Testis (tissue), 3 donors: Measurements from ENCODE around the gene DTL. TPM values are rescaled to one million over a fixed set of nuclear protein-coding genes. Genes with fewer than 3 reads are reported as not detected.

ENCODE experiments used
- DNase-seq: peaks from one replicate; pipeline ENCODE4 v3.0.0-alpha.2; 2019
- H3K27ac ChIP-seq, 2 donors: fragments of 200-600 bp; sonication (generic); one replicate each; pipeline ENCODE4 v1.5.1; 2019
- H3K27me3 ChIP-seq: fragments of 200-600 bp; sonication (generic); one replicate; pipeline ENCODE4 v1.5.1; 2019
- H3K36me3 ChIP-seq: fragments of 200-600 bp; sonication (generic); one replicate; pipeline ENCODE4 v1.5.1; 2017; ENCODE audit warnings: low read depth; ENCODE audit errors: missing control alignments
- H3K4me1 ChIP-seq: fragments of 200-600 bp; sonication (generic); one replicate; pipeline ENCODE4 v1.5.1; 2019
- H3K4me3 ChIP-seq, 2 donors: fragments of 200-600 bp; sonication (generic); one replicate each; pipeline ENCODE4 v1.5.1; 2017 to 2019
- H3K9me3 ChIP-seq: fragments of 200-600 bp; sonication (generic); one replicate; pipeline ENCODE4 v1.5.1; 2017
- CTCF ChIP-seq, 3 experiments: fragments of 450-650 bp in 2 of 3; fragments of 200-600 bp in 1 of 3; sonication (generic) in 1 of 3; IDR thresholded peaks; one replicate each; pipeline ENCODE4 v1.5.1; 2016 to 2019; ENCODE audit warnings: antibody characterized with exemption in 3 of 3, mild to moderate bottlenecking in 2 of 3, moderate library complexity in 1 of 3
- POLR2A ChIP-seq: fragments of 450-650 bp; IDR thresholded peaks from one replicate; pipeline ENCODE4 v1.6.1; 2017; ENCODE audit warnings: antibody characterized with exemption, mild to moderate bottlenecking, moderate library complexity
- WGBS, 2 donors: methylation state at CpG; one replicate each; pipeline ENCODE4 v1.1.5; 2018; 5-methylcytosine and 5-hydroxymethylcytosine counted together
- intact Hi-C: fragments of 100-400 bp; cut with DNase I; formaldehyde crosslinking; loops from one replicate; pipeline ENCODE4 v1.15.1; 2023; ENCODE audit warnings: low total_unique reads
- polyA plus RNA-seq: library from polyadenylated mRNA; stranded (reverse); fragments of 350-450 nt; fragmentation: Illumina TruSeq; extraction: RNeasy Lipid Tissue Mini Kit (QIAGEN cat#74804); gene quantifications from one replicate; pipeline ENCODE4 v1.2.3, GENCODE V29; 2014; ENCODE audit warnings: low read depth, low replicate concordance; ENCODE audit not compliant: insufficient read depth
- total RNA-seq, 2 donors: library from RNA; depleted of rRNA; stranded (reverse); fragments of >200 nt; gene quantifications; one replicate each; pipeline ENCODE4 v1.2.3, GENCODE V29; 2016

The DTL gene
- total and polyA plus RNA-seq, 3 donors from 2014 or later: 25.3 to 45.1 (median 25.4) TPM

GRCh38 chr1:212089560-212090163 is 54.1 kb downstream of the DTL start:
- 54 to 63% methylated on average over 3 of the region's 3 CpGs for WGBS, 2 donors
- no peak overlapping the region for H3K4me3 ChIP-seq

GRCh38 chr1:212091438-212092121 is 56.0 kb downstream of the DTL start:
- Histone ChIP-seq H3K4me1 (peaks cover 11% of the 10 kb centered on the region), H3K27me3 (no peaks in the 10 kb centered on the region), H3K36me3 (no peaks in the 10 kb centered on the region), H3K27ac (no peak overlapping the region), H3K9me3 (no peaks in the 10 kb centered on the region), H3K4me3 (no peak overlapping the region)
- 78 to 83% methylated on average over 6 of the region's 6 CpGs for WGBS, 2 donors
- no peak for DNase-seq
- intact Hi-C loops: no loop called here
- TF ChIP-seq CTCF (IDR thresholded peaks at IDR 0.05) (no peak), POLR2A (no peak)

More at GRCh38 chr1:212089560-212090163, 54.1 kb downstream of the DTL start:
- Histone ChIP-seq H3K9me3 (no peaks in the 10 kb centered on the region), H3K4me1 (peaks cover 11% of the 10 kb centered on the region), H3K36me3 (no peaks in the 10 kb centered on the region), H3K27ac (no peak overlapping the region), H3K27me3 (no peaks in the 10 kb centered on the region)
- no peak for TF ChIP-seq CTCF (IDR thresholded peaks at IDR 0.05)
- DNase-seq: no peak
- intact Hi-C loops: no loop called here

DNA sequence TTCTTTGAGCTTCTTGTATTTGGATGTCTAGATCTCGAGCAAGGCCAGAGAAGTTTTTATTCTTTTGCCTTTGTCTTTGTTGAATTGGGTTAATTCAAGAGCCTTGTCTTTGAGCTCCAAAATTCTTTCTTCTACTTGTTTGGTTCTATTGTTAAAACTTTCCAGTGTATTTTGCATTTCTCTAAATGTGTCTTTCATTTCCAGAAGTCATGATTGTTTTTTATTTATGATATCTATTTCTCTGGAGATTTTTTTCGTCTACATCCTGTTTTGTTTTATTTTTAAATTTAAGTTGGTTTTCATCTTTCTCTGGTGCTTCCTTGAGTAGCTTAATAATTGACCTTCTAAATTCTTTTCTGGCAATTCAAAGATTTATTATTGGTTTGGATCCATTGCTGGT is 61.8 kb downstream of the DTL start:
- no peaks in the 10 kb centered on the region for H3K27me3 ChIP-seq
- H3K27ac ChIP-seq: no peak overlapping the region
- no peak overlapping the region for H3K4me3 ChIP-seq
- no peak for DNase-seq
- intact Hi-C loops: no loop called here
- TF ChIP-seq POLR2A: no peak
- no peak for TF ChIP-seq CTCF (IDR thresholded peaks at IDR 0.05)
- no peaks in the 10 kb centered on the region for H3K36me3 ChIP-seq
- no peaks in the 10 kb centered on the region for H3K4me1 ChIP-seq
- 97 to 100% methylated on average over 2 of the region's 2 CpGs for WGBS, 2 donors
- no peaks in the 10 kb centered on the region for H3K9me3 ChIP-seq

GRCh38 chr1:212098310-212098709 is 62.8 kb downstream of the DTL start:
- no peak overlapping the region for H3K4me3 ChIP-seq
- no peak for TF ChIP-seq CTCF (IDR thresholded peaks at IDR 0.05)
- no peak for TF ChIP-seq POLR2A
- intact Hi-C loops: no loop called here
- no peaks in the 10 kb centered on the region for H3K4me1 ChIP-seq
- no peak for DNase-seq
- no peaks in the 10 kb centered on the region for H3K9me3 ChIP-seq
- H3K27ac ChIP-seq: no peak overlapping the region
- 93 to 94% methylated on average over 9 of the region's 9 CpGs for WGBS, 2 donors
- H3K36me3 ChIP-seq: no peaks in the 10 kb centered on the region
- H3K27me3 ChIP-seq: no peaks in the 10 kb centered on the region

- Histone ChIP-seq H3K4me1 (no peaks in the 10 kb centered on the region), H3K9me3 (no peaks in the 10 kb centered on the region), H3K27me3 (no peaks in the 10 kb centered on the region), H3K36me3 (no peaks in the 10 kb centered on the region), H3K27ac (no peak overlapping the region), H3K4me3 (no peak overlapping the region)
- no peak for DNase-seq
- intact Hi-C loops: no loop called here
- WGBS, 2 donors: 95 to 96% methylated on average over 3 of the region's 3 CpGs
- TF ChIP-seq CTCF (IDR thresholded peaks at IDR 0.05): no peak
- TF ChIP-seq POLR2A: no peak
Measured at GRCh38 chr1:212098771-212099170, 63.2 kb downstream of the DTL start.
